ENCODE results near the gene HAS3. TPM values are rescaled to one million over a fixed set of nuclear protein-coding genes. Genes with fewer than 3 reads are reported as not detected.

The HAS3 gene
- polyA plus RNA-seq, 3 donors: 0.67 to 1.1 (median 0.79) TPM

GRCh38 chr16:69085032-69085695, 20.3 kb upstream of the HAS3 start:
- H3K27ac ChIP-seq (ENCODE audit: low read depth, low read length): no peak overlapping the region
- WGBS, 3 donors: 78 to 82% (median 81%) methylated on average over 5 of the region's 5 CpGs

- no peak overlapping the region for H3K27ac ChIP-seq (ENCODE audit: low read depth, low read length)
- WGBS, 3 donors: 39 to 80% (median 42%) methylated on average over 3 of the region's 3 CpGs
Measured at GRCh38 chr16:69087161-69087581, 18.3 kb upstream of the HAS3 start.

GRCh38 chr16:69088684-69089083, 16.8 kb upstream of the HAS3 start:
- no peak overlapping the region for H3K27ac ChIP-seq (ENCODE audit: low read depth, low read length)
- WGBS, 3 donors: 76 to 86% (median 81%) methylated on average over 4 of the region's 4 CpGs

GRCh38 chr16:69089091-69089910, 16.2 kb upstream of the HAS3 start:
- no peak overlapping the region for H3K27ac ChIP-seq (ENCODE audit: low read depth, low read length)
- 37 to 41% (median 39%) methylated on average over 16 of the region's 16 CpGs for WGBS, 3 donors

GRCh38 chr16:69093974-69094373, 11.5 kb upstream of the HAS3 start:
- H3K27ac ChIP-seq (ENCODE audit: low read depth, low read length): no peak overlapping the region
- 70 to 88% (median 81%) methylated on average over 3 of the region's 3 CpGs for WGBS, 3 donors

GRCh38 chr16:69094501-69094900, 11.0 kb upstream of the HAS3 start:
- H3K27ac ChIP-seq (ENCODE audit: low read depth, low read length): no peak overlapping the region

GRCh38 chr16:69095193-69095592, 10.3 kb upstream of the HAS3 start:
- H3K27ac ChIP-seq (ENCODE audit: low read depth, low read length): no peak overlapping the region
- WGBS, 3 donors: 87 to 95% (median 92%) methylated on average over 6 of the region's 6 CpGs

More at GRCh38 chr16:69094501-69094900, 11.0 kb upstream of the HAS3 start:
- 67 to 80% (median 71%) methylated on average over 5 of the region's 5 CpGs for WGBS, 3 donors

GRCh38 chr16:69100071-69100691, 5.3 kb upstream of the HAS3 start:
- H3K27ac ChIP-seq (ENCODE audit: low read depth, low read length): no peak overlapping the region
- WGBS, 3 donors: 33 to 78% (median 74%) methylated on average over 11 of the region's 11 CpGs

GRCh38 chr16:69106491-69107315, 1.2 kb downstream of the HAS3 start:
- WGBS, 3 donors: 1 to 2% (median 1%) methylated on average over 44 to 55 of the region's 55 CpGs
- no peak overlapping the region for H3K27ac ChIP-seq (ENCODE audit: low read depth, low read length)

GRCh38 chr16:69107316-69107962, 2.0 kb downstream of the HAS3 start:
- H3K27ac ChIP-seq (ENCODE audit: low read depth, low read length): no peak overlapping the region

GRCh38 chr16:69108064-69108904, 2.8 kb downstream of the HAS3 start:
- 63 to 85% (median 67%) methylated on average over 9 of the region's 9 CpGs for WGBS, 3 donors
- H3K27ac ChIP-seq (ENCODE audit: low read depth, low read length): no peak overlapping the region

More at GRCh38 chr16:69107316-69107962, 2.0 kb downstream of the HAS3 start:
- 2 to 4% (median 4%) methylated on average over 48 to 52 of the region's 52 CpGs for WGBS, 3 donors

GRCh38 chr16:69108905-69109252, 3.4 kb downstream of the HAS3 start:
- 91 to 96% (median 93%) methylated on average over 4 of the region's 4 CpGs for WGBS, 3 donors
- no peak overlapping the region for H3K27ac ChIP-seq (ENCODE audit: low read depth, low read length)

GRCh38 chr16:69109486-69110270, 4.2 kb downstream of the HAS3 start:
- WGBS, 3 donors: 95 to 97% (median 95%) methylated on average over 47 to 48 of the region's 48 CpGs

GRCh38 chr16:69110406-69110805, 5.0 kb downstream of the HAS3 start:
- 92 to 95% (median 92%) methylated on average over 7 of the region's 7 CpGs for WGBS, 3 donors
- no peak overlapping the region for H3K27ac ChIP-seq (ENCODE audit: low read depth, low read length)

More at GRCh38 chr16:69109486-69110270, 4.2 kb downstream of the HAS3 start:
- no peak overlapping the region for H3K27ac ChIP-seq (ENCODE audit: low read depth, low read length)

- WGBS, 3 donors: 81 to 84% (median 82%) methylated on average over 6 of the region's 6 CpGs
Measured at GRCh38 chr16:69111216-69111875, 5.9 kb downstream of the HAS3 start.

GRCh38 chr16:69111876-69112230, 6.4 kb downstream of the HAS3 start:
- WGBS, 3 donors: 63 to 85% (median 75%) methylated on average over 5 of the region's 5 CpGs
- H3K27ac ChIP-seq (ENCODE audit: low read depth, low read length): no peak overlapping the region

More at GRCh38 chr16:69111216-69111875, 5.9 kb downstream of the HAS3 start:
- no peak overlapping the region for H3K27ac ChIP-seq (ENCODE audit: low read depth, low read length)
